ENCODE results near the gene GNAI1. TPM values are rescaled to one million over a fixed set of nuclear protein-coding genes. Genes with fewer than 3 reads are reported as not detected.

Gene GNAI1
- total RNA-seq, 1 donor from 2014 or later = 61.1 TPM

DNA sequence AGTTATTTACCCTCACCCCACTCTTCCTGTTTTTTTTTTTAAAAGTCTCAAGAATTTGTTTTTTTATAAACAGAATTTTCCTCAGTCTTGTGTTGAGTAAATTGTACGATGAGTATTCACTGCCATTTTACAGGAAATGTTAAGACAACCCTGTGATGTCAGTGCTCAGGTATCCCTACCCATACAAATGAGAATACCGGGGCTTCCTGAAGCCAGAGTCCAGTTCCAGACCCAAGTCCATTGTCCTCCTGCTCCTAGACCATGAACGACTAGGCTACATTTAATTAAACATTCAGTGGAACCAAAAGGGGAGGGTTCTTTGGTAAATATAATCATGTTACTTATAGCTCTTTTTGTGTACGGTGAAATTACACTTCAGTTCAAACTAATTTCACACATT is 79.2 kb downstream of the GNAI1 start:
- TF ChIP-seq, protein P1, sequence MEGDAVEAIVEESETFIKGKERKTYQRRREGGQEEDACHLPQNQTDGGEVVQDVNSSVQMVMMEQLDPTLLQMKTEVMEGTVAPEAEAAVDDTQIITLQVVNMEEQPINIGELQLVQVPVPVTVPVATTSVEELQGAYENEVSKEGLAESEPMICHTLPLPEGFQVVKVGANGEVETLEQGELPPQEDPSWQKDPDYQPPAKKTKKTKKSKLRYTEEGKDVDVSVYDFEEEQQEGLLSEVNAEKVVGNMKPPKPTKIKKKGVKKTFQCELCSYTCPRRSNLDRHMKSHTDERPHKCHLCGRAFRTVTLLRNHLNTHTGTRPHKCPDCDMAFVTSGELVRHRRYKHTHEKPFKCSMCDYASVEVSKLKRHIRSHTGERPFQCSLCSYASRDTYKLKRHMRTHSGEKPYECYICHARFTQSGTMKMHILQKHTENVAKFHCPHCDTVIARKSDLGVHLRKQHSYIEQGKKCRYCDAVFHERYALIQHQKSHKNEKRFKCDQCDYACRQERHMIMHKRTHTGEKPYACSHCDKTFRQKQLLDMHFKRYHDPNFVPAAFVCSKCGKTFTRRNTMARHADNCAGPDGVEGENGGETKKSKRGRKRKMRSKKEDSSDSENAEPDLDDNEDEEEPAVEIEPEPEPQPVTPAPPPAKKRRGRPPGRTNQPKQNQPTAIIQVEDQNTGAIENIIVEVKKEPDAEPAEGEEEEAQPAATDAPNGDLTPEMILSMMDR (IDR thresholded peaks at IDR 0.05; ENCODE audit: unreplicated experiment) = no peak
- Mint-ChIP-seq H3K9me3 (no peaks in the 10 kb centered on the region), H3K27ac (no peak overlapping the region), H3K4me1 (peaks cover 17% of the 10 kb centered on the region), H3K4me3 (no peak overlapping the region), H3K36me3 (peaks cover 22% of the 10 kb centered on the region), H3K27me3 (ENCODE audit: low read depth) (no peaks in the 10 kb centered on the region)
- no peak for DNase-seq (ENCODE audit: low spot score in 2 of 2, unreplicated experiment in 2 of 2)

DNA sequence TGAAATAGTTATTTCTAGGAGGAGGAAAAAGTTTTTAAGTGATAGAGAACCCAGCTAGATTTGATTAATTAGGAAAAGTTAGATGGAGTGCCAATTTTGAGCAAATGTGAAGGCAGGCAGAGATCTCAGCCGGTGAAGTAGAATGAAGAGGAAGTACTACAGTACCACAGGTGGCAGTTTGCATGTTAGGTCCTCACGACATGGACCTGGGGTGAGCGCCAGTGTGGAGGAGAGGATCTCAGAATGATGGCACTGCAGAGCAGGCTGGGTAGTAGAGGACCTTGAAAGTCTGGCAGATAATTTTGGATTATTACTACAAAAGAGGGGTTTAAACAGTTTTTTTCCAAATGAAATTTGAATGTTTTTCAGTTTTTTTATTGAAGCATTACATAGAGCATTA is 81.1 kb downstream of the GNAI1 start:
- no peaks in the 10 kb centered on the region for H3K9me3 Mint-ChIP-seq
- H3K36me3 Mint-ChIP-seq = peaks cover 32% of the 10 kb centered on the region
- no peak overlapping the region for H3K4me3 Mint-ChIP-seq
- no peak for DNase-seq (ENCODE audit: low spot score in 2 of 2, unreplicated experiment in 2 of 2)
- no peaks in the 10 kb centered on the region for H3K27me3 Mint-ChIP-seq (ENCODE audit: low read depth)
- peaks cover 9% of the 10 kb centered on the region for H3K4me1 Mint-ChIP-seq
- TF ChIP-seq, protein P1 (IDR thresholded peaks at IDR 0.05; ENCODE audit: unreplicated experiment) = no peak
- no peak overlapping the region for H3K27ac Mint-ChIP-seq

DNA sequence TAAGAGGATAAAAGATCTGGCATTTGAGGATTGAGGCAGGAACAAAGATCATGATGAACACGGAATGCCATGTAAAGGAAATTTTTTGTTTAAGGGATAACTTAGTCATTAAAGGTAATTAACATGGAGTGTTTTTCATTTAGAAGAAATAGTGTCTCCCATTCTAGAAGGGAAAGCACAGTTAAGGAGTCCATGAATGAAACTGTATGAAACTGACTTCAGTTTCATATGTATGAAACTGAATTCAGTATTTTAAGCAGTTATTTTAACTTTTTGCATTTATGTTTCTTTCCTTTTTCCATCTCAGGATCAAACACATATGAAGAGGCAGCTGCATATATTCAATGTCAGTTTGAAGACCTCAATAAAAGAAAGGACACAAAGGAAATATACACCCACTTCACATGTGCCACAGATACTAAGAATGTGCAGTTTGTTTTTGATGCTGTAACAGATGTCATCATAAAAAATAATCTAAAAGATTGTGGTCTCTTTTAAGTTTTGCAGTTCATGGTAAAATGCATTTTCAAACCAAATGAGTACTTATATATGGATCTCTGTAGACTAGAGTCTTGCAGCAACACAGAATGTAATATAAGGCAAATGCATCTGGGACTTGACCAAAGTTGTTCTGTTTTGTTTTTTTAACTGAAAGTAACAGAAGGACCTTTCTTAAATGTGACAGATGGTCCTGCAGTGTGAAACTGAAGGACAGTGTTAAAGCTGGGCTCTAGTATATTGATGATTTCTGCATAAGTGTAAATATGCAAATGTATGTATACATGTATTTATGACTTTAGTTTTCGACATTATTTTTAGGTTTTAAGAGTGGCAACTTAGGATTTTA is 82.6 kb downstream of the GNAI1 start:
- Mint-ChIP-seq H3K9me3 (no peaks in the 10 kb centered on the region), H3K27me3 (ENCODE audit: low read depth) (no peaks in the 10 kb centered on the region), H3K27ac (peak overlapping the region; percentile 6)

DNA sequence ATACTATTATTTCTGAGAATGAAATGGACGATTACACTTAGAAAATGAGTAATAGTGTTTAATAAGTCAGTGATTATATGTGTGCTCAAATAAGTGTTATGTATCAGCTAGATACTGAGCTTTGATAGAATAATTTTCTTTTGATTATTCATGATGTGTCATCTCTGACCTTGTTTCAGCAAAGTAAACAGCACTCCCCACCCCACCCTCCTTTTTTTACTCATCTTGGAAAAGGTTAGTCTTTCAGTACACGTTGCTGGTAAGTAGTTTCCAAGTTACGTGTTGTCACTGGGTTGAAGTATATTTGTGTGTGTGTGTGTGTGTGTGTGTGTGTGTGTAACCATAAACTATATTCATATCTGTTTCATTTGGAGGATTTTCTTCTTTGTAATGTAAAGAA is 84.1 kb downstream of the GNAI1 start:
- H3K36me3 Mint-ChIP-seq = peaks cover 19% of the 10 kb centered on the region
- H3K9me3 Mint-ChIP-seq = no peaks in the 10 kb centered on the region
- H3K27ac Mint-ChIP-seq = no peak overlapping the region
- H3K27me3 Mint-ChIP-seq (ENCODE audit: low read depth) = no peaks in the 10 kb centered on the region
- no peak overlapping the region for H3K4me3 Mint-ChIP-seq
- DNase-seq (ENCODE audit: low spot score in 2 of 2, unreplicated experiment in 2 of 2) = no peak
- H3K4me1 Mint-ChIP-seq = no peaks in the 10 kb centered on the region
- TF ChIP-seq, protein P1 (IDR thresholded peaks at IDR 0.05; ENCODE audit: unreplicated experiment) = no peak

More for the DNA sequence above, 82.6 kb downstream of the GNAI1 start:
- Mint-ChIP-seq H3K4me3 (no peak overlapping the region), H3K36me3 (peaks cover 28% of the 10 kb centered on the region), H3K4me1 (peaks cover 7% of the 10 kb centered on the region)
- no peak for DNase-seq (ENCODE audit: low spot score in 2 of 2, unreplicated experiment in 2 of 2)
- TF ChIP-seq, protein P1 (IDR thresholded peaks at IDR 0.05; ENCODE audit: unreplicated experiment) = no peak

DNA sequence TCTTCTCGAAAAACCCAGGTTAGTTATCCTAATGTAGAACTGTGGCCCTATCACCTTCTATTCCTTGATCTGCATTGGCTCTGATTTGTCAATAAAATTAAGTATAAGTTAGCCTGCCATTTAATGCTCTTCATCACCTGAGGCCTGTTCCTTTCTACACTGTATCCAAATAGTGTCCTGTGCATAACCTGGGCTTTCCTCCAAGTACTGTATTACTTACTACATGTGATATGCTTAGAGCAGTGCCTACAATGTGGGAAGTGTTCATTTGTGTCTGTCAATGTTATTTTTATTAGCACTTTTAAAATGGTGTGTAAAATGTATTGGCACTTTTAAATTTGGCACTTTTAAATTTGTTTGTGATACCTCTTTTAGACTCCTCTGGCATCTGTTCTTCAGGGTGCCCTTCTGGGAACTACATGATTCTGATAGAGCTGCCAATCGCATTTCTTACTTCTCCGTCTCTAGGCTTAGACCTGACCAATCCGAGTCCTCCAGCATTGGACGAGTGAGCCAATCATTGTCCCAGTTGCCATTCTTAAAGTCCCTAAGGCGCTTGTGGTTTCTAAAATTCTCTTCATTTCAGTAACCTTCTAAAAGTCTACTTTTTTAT is 85.5 kb downstream of the GNAI1 start:
- Mint-ChIP-seq H3K27ac (no peak overlapping the region), H3K27me3 (ENCODE audit: low read depth) (no peaks in the 10 kb centered on the region), H3K4me1 (peaks cover 4% of the 10 kb centered on the region), H3K4me3 (no peak overlapping the region), H3K36me3 (peaks cover 16% of the 10 kb centered on the region), H3K9me3 (no peaks in the 10 kb centered on the region)
- DNase-seq (ENCODE audit: low spot score in 2 of 2, unreplicated experiment in 2 of 2) = no peak
- TF ChIP-seq, protein P1 (IDR thresholded peaks at IDR 0.05; ENCODE audit: unreplicated experiment) = no peak

Data from mesothelial cell of epicardium (in vitro differentiated cells).